Natural killer cell (primary cell): Measurements from ENCODE around the gene PRKRA. TPM values are rescaled to one million over a fixed set of nuclear protein-coding genes. Genes with fewer than 3 reads are reported as not detected.

ENCODE experiments used
- ATAC-seq, 3 donors: fragments of 150-1000 bp in 2 of 3; fragments of 200-7000 bp in 1 of 3; cut with Tn5 transposase; 1 replicate in 1 of 3; 2 replicates in 2 of 3; pipeline ENCODE4 v1.10.0; 2021; ENCODE audit warnings: mild to moderate bottlenecking in 2 of 3, moderate library complexity in 2 of 3
- DNase-seq, 2 donors: peaks; one replicate each; pipeline versions ENCODE4 v3.0.0 to v3.0.0-alpha.2; 2013 to 2021; ENCODE audit warnings: mixed read lengths in 1 of 2
- H3K27ac ChIP-seq: one replicate; pipeline ENCODE4 v1.5.1; 2013; ENCODE audit warnings: mild to moderate bottlenecking, low read length
- H3K27me3 ChIP-seq: one replicate; pipeline ENCODE4 v1.6.1; 2013; ENCODE audit warnings: low read length; ENCODE audit not compliant: control insufficient read depth, insufficient read depth
- H3K36me3 ChIP-seq: one replicate; pipeline ENCODE4 v1.6.1; 2013; ENCODE audit warnings: low read length; ENCODE audit not compliant: control insufficient read depth, insufficient read depth
- H3K4me1 ChIP-seq: one replicate; pipeline ENCODE4 v1.6.1; 2013; ENCODE audit warnings: low read length; ENCODE audit not compliant: control insufficient read depth, insufficient read depth
- H3K4me3 ChIP-seq: one replicate; pipeline ENCODE4 v1.5.1; 2013; ENCODE audit warnings: low read length
- H3K9me3 ChIP-seq: one replicate; pipeline ENCODE4 v1.6.1; 2013; ENCODE audit warnings: low read length; ENCODE audit not compliant: control insufficient read depth, insufficient read depth
- H3K27ac Mint-ChIP-seq, 2 donors: one replicate each; pipeline ENCODE4 v1.8.0; 2022; ENCODE audit warnings: mild to moderate bottlenecking in 2 of 2, mixed read lengths in 2 of 2, moderate library complexity in 1 of 2
- H3K27me3 Mint-ChIP-seq, 2 donors: one replicate each; pipeline ENCODE4 v1.8.0; 2022; ENCODE audit warnings: low read depth in 2 of 2, mixed read lengths in 2 of 2
- H3K36me3 Mint-ChIP-seq: one replicate; pipeline ENCODE4 v1.8.0; 2022; ENCODE audit warnings: mixed read lengths
- H3K4me1 Mint-ChIP-seq, 2 donors: one replicate each; pipeline ENCODE4 v1.8.0; 2022; ENCODE audit warnings: mixed read lengths in 2 of 2
- H3K4me3 Mint-ChIP-seq: one replicate; pipeline ENCODE4 v1.8.0; 2022; ENCODE audit warnings: mild to moderate bottlenecking, moderate library complexity, mixed read lengths
- H3K9me3 Mint-ChIP-seq, 2 donors: one replicate each; pipeline ENCODE4 v1.8.0; 2022; ENCODE audit warnings: mixed read lengths in 2 of 2
- CTCF ChIP-seq: fragments of 200-600 bp; IDR thresholded peaks from one replicate; pipeline ENCODE4 v1.8.0; 2022; ENCODE audit warnings: antibody characterized with exemption
- WGBS: methylation state at CpG from one replicate; pipeline ENCODE4 v1.1.7; 2013; ENCODE audit warnings: missing lambda C conversion rate; ENCODE audit not compliant: insufficient coverage; 5-methylcytosine and 5-hydroxymethylcytosine counted together
- intact Hi-C: fragments of 100-400 bp; cut with micrococcal nuclease; formaldehyde crosslinking; loops from one replicate; pipeline ENCODE4 v1.14.2; 2022
- total RNA-seq, 4 donors: library from RNA; stranded (reverse); fragments of 120-200 nt in 1 of 4; gene quantifications; one replicate each; pipeline versions ENCODE4 v1.2.3 to v1.2.4, GENCODE V29; 2013 to 2022

Gene PRKRA
- total RNA-seq, result 10 to 100 TPM; 42.1 to 48.3 (median 44.0) TPM
- 64.0 TPM for total RNA-seq (2013)

DNA sequence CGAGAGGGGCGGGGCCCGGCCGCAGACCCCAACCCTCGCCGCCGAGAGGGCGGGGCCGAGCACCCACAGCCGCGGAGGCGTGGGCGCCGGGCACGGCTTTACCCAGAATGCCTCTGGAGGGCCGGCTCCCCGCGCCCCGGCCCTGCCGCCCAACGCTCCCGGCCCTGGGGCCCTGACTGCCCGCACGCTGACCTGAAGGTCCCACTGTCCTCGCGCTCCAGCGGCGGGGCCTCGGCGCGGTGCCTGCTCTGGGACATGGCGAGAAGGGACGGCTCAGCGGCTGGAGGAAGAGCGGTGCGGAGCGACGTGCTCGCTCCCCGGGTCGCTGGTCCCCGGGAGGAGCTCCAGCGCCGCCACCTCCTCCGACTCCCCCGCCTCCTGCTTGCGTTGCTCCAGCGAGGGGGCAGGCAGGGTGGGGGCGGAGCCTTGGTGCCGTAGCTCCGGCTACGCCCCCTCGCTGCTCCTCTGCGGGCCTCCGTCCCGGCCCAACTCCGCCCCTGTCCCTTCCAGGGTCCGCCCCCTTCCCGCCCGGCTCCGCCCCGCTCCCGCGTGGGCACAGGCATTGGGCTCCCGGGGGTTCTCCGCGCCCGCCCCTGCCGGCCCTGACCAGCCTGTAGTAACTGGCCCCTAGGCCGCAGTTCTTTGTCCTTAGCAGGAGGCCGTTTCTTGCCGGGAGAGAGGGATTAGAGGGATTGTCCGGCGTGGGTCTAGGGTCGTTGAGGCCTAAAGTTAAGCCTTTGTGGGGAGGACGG lies at the start of gene PRKRA, which contains the start of gene PJVK:
Gene PRKRA, minus strand, starts transcription at position 402 of the 752 bp plus-strand sequence. Its CDS starts 145 bp downstream, at position 257.
Gene PJVK, plus strand, starts transcription at position 605 of the 752 bp plus-strand sequence. CDS start 2,032 bp downstream, outside the sequence.
- intact Hi-C loops, result loop anchor here (1.0 kb wide), 2 partner anchors 27 to 72 kb away; partner anchors contain the start of gene FKBP7
- under 1% methylated on average over 76 of the region's 76 CpGs for WGBS

DNA sequence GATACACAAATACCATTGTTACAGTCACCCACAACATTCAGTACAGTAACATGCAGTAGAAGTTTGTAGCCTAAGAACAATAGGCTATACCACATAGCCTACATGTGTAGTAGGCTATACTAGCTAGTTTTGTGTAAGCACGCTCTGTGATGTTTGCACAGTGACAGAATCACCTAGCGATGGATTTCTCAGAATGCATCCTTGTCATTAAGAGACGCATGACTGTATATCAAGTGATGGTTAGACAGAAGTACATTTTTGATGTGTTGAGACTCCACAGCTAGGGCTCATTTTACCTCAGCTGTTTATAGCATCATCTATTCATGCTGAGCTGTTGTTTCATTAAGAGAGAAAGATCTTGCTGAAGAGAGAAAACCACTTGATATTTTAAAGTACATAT lies 48.7 kb upstream of the PRKRA start:
- 94% methylated on average over 3 of the region's 3 CpGs for WGBS
- H3K27me3 Mint-ChIP-seq, result no peaks in the 10 kb centered on the region
- Histone ChIP-seq H3K4me3 (no peak overlapping the region), H3K27me3 (no peaks in the 10 kb centered on the region), H3K36me3 (peaks cover 86% of the 10 kb centered on the region), H3K27ac (no peak overlapping the region), H3K4me1 (no peaks in the 10 kb centered on the region), H3K9me3 (no peaks in the 10 kb centered on the region)
- intact Hi-C loops, result no loop called here
- H3K36me3 Mint-ChIP-seq, result peaks cover 38% of the 10 kb centered on the region
- DNase-seq (no peak), ATAC-seq (no peak)
- H3K9me3 Mint-ChIP-seq, result no peaks in the 10 kb centered on the region
- no peaks in the 10 kb centered on the region for H3K4me1 Mint-ChIP-seq
- no peak overlapping the region for H3K4me3 Mint-ChIP-seq
- no peak for TF ChIP-seq CTCF
- H3K27ac Mint-ChIP-seq, result no peak overlapping the region

More for the DNA sequence above, at the start of gene PRKRA, which contains the start of gene PJVK:
- H3K9me3 ChIP-seq, result no peaks in the 10 kb centered on the region
- no peak for TF ChIP-seq CTCF
- Mint-ChIP-seq H3K4me1 (peaks cover 34 to 37% of the 10 kb centered on the region in 2 donors), H3K4me3 (peak within 1 kb of the TSS; percentile 88), H3K27me3 (peaks cover 5 to 13% of the 10 kb centered on the region in 2 donors), H3K9me3 (no peaks in the 10 kb centered on the region), H3K36me3 (no peaks in the 10 kb centered on the region), H3K27ac (peak within 1 kb of the TSS; percentile 17 to 92)
- H3K27me3 ChIP-seq, result no peaks in the 10 kb centered on the region
- peak; percentile 94 to 98 for DNase-seq
- peaks cover 13% of the 10 kb centered on the region for H3K4me1 ChIP-seq
- H3K27ac ChIP-seq, result peak within 1 kb of the TSS; percentile 83
- ATAC-seq, result peak; percentile 94 to 99 (median 95)
- peaks cover 14% of the 10 kb centered on the region for H3K36me3 ChIP-seq
- peak within 1 kb of the TSS; percentile 94 for H3K4me3 ChIP-seq

DNA sequence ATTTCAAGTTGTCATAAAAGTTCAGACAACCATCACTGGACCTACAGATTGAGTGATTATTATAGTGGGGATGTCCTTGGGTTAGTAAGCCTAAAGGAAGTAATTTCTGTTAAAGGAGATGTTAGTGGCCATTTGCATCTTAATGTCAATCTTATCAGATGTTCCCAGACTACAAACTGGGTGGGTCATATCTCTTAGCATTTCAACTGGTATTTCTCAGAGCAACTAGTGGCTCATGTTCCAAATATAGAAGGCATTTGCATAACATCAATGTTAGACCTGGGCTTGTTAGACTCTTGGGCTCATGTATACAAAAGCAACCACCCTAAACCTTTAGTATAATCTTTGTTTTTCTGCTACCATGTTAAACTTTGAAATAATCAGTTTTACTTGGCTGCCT lies 47.2 kb upstream of the PRKRA start:
- Mint-ChIP-seq H3K4me1 (no peaks in the 10 kb centered on the region), H3K9me3 (no peaks in the 10 kb centered on the region), H3K27ac (no peak overlapping the region), H3K4me3 (no peak overlapping the region), H3K27me3 (no peaks in the 10 kb centered on the region), H3K36me3 (peaks cover 38% of the 10 kb centered on the region)
- ATAC-seq (no peak), DNase-seq (no peak)
- no peak overlapping the region for H3K4me3 ChIP-seq
- no peaks in the 10 kb centered on the region for H3K4me1 ChIP-seq
- TF ChIP-seq CTCF, result no peak
- peaks cover 87% of the 10 kb centered on the region for H3K36me3 ChIP-seq
- no peaks in the 10 kb centered on the region for H3K27me3 ChIP-seq
- H3K9me3 ChIP-seq, result no peaks in the 10 kb centered on the region
- no peak overlapping the region for H3K27ac ChIP-seq
- intact Hi-C loops, result no loop called here
